Left ventricle myocardium inferior (tissue), 1 donor: Measurements from ENCODE around the gene CUL1. TPM values are rescaled to one million over a fixed set of nuclear protein-coding genes. Genes with fewer than 3 reads are reported as not detected.

Source experiments
- DNase-seq: peaks from one replicate; pipeline ENCODE4 v3.0.0-alpha.2; 2020
- H3K27ac ChIP-seq: fragments of 200-600 bp; replicated peaks from 2 replicates; pipeline ENCODE4 v1.8.0; 2021
- H3K27me3 ChIP-seq: fragments of 200-600 bp; 2 replicates; pipeline ENCODE4 v1.8.0; 2021; ENCODE audit warnings: low read depth
- H3K36me3 ChIP-seq: fragments of 200-600 bp; 2 replicates; pipeline ENCODE4 v1.8.0; 2021
- H3K4me1 ChIP-seq: fragments of 200-600 bp; 2 replicates; pipeline ENCODE4 v1.8.0; 2021
- H3K4me3 ChIP-seq: fragments of 200-600 bp; 2 replicates; pipeline ENCODE4 v1.8.0; 2021; ENCODE audit warnings: mild to moderate bottlenecking, moderate library complexity
- H3K9me3 ChIP-seq: fragments of 200-600 bp; replicated peaks from 2 replicates; pipeline ENCODE4 v1.8.0; 2021
- intact Hi-C: fragments of 100-400 bp; cut with micrococcal nuclease; formaldehyde crosslinking; loops from one replicate; pipeline ENCODE4 v1.11.0; 2022
- total RNA-seq: library from RNA; stranded (reverse); fragmentation: NEBNext Ultra II Directional; extraction: Animal tissue kit (Norgen Biotek cat#: 25700); gene quantifications from one replicate; pipeline ENCODE4 v1.2.1, GENCODE V29; 2021
- TF ChIP-seq, protein P1 (sequence below): fragments of 200-600 bp; IDR thresholded peaks from 2 replicates; pipeline ENCODE4 v1.8.0; 2021; ENCODE audit warnings: antibody characterized with exemption, mild to moderate bottlenecking, borderline replicate concordance
- donor health status: DM: no; HTN: yes; CAD: no; lungs with severe emphysema.

The CUL1 gene
- total RNA-seq, 1 donor from 2014 or later = 48.2 TPM

DNA sequence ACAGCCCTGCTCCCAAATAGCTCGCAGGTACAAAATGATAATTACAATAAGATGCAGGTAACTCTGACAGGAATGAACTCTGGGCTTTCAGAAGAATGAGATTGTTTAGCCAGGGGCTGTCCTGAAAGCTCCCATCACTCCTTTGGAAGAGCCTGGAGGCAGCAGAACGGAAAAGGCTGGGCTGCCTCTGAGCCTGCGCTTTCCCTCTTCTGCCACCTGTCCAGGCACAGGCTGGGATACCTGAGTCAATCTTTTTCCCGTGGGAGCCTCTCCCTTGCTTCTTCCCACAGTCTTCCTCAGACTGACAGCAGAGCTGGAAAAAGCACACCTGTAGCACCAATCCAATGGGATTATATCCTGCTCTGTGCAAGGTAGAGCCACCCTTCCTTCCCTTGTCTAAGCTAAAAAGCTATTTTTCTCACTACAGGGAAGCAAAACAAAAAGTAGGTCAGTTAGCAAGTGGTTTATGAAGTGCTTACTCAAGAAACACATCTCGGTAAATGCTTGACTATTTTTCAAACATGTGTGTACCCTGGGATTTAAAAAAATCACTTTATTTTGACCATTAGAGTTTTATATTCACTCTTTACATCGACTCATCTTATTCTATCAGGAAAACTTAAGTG lies 12.3 kb upstream of the CUL1 start:
- Histone ChIP-seq H3K9me3 (peaks cover 8% of the 10 kb centered on the region), H3K36me3 (no peaks in the 10 kb centered on the region), H3K4me1 (no peaks in the 10 kb centered on the region), H3K27ac (no peak overlapping the region), H3K27me3 (no peaks in the 10 kb centered on the region), H3K4me3 (no peak overlapping the region)
- intact Hi-C loops = no loop called here
- TF ChIP-seq, protein P1, sequence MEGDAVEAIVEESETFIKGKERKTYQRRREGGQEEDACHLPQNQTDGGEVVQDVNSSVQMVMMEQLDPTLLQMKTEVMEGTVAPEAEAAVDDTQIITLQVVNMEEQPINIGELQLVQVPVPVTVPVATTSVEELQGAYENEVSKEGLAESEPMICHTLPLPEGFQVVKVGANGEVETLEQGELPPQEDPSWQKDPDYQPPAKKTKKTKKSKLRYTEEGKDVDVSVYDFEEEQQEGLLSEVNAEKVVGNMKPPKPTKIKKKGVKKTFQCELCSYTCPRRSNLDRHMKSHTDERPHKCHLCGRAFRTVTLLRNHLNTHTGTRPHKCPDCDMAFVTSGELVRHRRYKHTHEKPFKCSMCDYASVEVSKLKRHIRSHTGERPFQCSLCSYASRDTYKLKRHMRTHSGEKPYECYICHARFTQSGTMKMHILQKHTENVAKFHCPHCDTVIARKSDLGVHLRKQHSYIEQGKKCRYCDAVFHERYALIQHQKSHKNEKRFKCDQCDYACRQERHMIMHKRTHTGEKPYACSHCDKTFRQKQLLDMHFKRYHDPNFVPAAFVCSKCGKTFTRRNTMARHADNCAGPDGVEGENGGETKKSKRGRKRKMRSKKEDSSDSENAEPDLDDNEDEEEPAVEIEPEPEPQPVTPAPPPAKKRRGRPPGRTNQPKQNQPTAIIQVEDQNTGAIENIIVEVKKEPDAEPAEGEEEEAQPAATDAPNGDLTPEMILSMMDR = no peak
- DNase-seq = no peak

DNA sequence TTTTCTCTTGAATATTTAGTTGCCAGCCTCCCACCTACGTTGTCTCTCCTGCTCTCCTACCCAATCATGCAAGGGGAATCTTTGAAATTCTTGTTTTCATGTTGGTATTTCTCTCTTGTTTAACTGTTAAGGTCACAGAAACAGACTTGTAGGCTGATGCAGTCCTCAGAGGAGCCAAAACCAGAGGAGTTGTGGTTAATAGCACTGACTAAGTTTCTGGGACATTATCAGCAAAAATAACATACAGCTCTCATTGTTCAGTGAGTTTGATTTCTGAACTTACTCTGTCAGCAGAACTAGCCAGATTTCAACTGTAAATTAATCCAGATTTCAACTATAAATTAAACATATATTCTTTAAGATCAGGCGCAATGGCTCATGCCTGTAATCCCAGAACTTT lies 11.1 kb upstream of the CUL1 start:
- Histone ChIP-seq H3K27me3 (no peaks in the 10 kb centered on the region), H3K4me1 (no peaks in the 10 kb centered on the region), H3K4me3 (no peak overlapping the region), H3K9me3 (no peaks in the 10 kb centered on the region), H3K36me3 (no peaks in the 10 kb centered on the region), H3K27ac (no peak overlapping the region)
- intact Hi-C loops = no loop called here
- TF ChIP-seq, protein P1 = no peak
- DNase-seq = no peak

DNA sequence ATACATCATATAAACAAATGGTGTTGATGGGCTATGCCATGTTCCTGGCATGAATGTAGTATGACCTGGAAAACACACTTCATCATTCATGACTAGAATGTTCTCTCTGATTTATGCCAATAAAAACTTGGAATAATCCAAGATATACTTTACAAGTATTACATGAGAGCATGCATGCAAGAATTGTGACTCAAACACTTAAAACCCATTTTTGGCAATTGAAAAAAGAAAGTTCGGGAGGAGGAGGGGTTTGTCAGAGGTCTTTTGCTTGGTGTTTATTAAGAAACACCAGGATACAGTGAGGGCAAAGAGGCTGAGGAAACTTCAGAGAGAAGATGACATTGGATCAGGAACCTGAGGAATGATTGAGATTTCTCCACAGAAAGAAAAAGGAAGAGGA lies 10.2 kb upstream of the CUL1 start:
- intact Hi-C loops = no loop called here
- TF ChIP-seq, protein P1 = no peak

DNA sequence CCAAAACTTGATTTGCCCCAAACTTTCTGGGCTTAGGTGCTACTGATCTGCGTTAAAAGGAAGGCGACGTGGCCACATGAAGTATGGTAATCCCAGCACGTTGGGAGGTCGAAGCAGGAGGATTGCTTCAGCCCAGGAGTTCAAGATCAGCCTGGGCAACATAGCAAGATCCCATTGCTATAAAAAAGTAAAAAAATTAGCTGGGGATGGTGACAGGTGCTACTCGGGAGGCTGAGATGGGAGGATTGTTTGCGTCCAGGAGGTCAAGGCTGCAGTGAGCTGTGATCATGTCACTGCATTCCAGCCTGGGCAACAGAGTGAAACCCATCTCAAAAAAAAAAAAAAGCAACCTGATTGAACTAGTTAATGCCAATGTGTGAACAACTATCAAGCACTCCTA lies 5.1 kb upstream of the CUL1 start:
- Histone ChIP-seq H3K4me1 (peaks cover 17% of the 10 kb centered on the region), H3K27me3 (no peaks in the 10 kb centered on the region), H3K27ac (no peak overlapping the region), H3K36me3 (no peaks in the 10 kb centered on the region), H3K9me3 (no peaks in the 10 kb centered on the region), H3K4me3 (no peak overlapping the region)
- intact Hi-C loops = no loop called here
- DNase-seq = no peak
- TF ChIP-seq, protein P1 = no peak

More for the DNA sequence above, 10.2 kb upstream of the CUL1 start:
- Histone ChIP-seq H3K27me3 (no peaks in the 10 kb centered on the region), H3K36me3 (no peaks in the 10 kb centered on the region), H3K27ac (no peak overlapping the region), H3K4me1 (no peaks in the 10 kb centered on the region), H3K4me3 (no peak overlapping the region), H3K9me3 (no peaks in the 10 kb centered on the region)
- no peak for DNase-seq

DNA sequence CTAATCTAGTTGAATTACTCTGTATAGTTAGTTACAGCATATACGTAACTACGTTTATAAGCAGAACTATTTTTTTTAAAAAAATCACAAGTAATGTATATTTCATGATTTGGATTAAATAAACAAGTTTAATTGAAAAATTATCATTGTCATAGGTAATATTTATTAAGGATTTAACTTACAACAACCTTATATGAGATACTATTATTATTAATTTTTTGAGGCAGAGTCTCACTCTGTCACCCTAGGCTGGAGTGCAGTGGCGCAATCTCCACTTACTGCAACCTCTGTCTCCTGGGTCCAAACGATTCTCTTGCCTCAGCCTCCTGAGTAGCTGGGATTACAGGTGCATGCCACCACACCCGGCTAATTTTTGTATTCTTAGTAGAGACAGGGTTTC lies 4.1 kb upstream of the CUL1 start:
- Histone ChIP-seq H3K36me3 (no peaks in the 10 kb centered on the region), H3K27ac (no peak overlapping the region), H3K4me1 (peaks cover 26% of the 10 kb centered on the region), H3K4me3 (no peak overlapping the region), H3K27me3 (no peaks in the 10 kb centered on the region), H3K9me3 (no peaks in the 10 kb centered on the region)
- no peak for DNase-seq
- TF ChIP-seq, protein P1 = no peak
- intact Hi-C loops = no loop called here
